NK-92 treated with Interleukin-12 subunit alpha and Interleukin-12 subunit beta, amount 100 ng/mL, for 24 hours (cell line): Measurements from ENCODE around the gene KRT71.

ENCODE experiments used
- DNase-seq: peaks from one replicate; lab custom pipeline; 2025; lab: John Stamatoyannopoulos, UW

The KRT71 gene

GRCh38 chr12:52496054-52496453 is 56.9 kb downstream of the KRT71 start:
- DNase-seq, result no peak

DNA sequence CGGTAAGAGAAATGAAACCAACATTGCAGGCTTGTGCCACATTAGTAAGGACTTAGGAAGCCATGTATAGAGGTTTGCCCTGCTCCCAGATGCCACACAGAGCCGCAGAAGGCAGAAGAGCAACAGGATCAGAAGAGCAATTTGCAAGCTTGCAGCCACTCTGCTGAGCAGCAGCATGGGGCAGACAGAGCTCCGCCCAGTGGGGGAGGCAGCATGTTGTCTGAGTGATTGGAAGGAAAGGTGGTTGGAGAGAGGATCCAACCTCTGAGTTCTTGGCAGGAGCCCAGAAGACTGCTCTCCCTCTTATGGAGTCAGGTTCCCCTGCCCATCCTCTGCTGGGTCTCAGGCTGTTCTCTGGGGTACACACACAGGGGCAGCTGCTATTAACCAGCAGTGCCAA is 57.6 kb downstream of the KRT71 start:
- DNase-seq, result no peak

- DNase-seq, result no peak
Measured at GRCh38 chr12:52494518-52494917, 58.4 kb downstream of the KRT71 start.

DNA sequence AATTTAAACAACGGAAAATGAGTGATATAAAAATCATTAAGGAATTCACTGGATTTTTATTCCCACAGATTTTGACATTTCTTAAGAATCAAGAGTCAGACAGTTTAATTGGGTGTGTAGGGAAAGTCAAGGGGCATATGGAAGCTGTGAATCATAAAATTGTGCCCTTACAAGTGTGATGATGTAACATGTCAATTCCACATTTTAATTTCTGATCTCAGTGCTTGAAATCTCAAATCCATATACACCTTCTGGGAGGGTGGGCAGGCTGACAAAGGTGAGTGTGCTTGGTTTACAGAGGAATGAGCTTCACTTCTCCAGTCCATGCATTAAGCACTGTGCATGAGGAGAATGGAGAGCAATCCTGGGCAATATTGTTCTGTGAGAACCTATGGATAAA is 58.8 kb downstream of the KRT71 start:
- DNase-seq, result no peak
